ENCODE data around the gene NCSTN. TPM values are rescaled to one million over a fixed set of nuclear protein-coding genes. Genes with fewer than 3 reads are reported as not detected.

NCSTN gene
- total RNA-seq, 1 experiment from 2014 or later: 67.8 TPM

GRCh38 chr1:160406131-160406968 is 63.2 kb downstream of the NCSTN start:
- peak overlapping the region in 2 of 3 experiments; percentile 21 to 79; a peak in 4 of 7 replicates for H3K27ac Mint-ChIP-seq

More at GRCh38 chr1:160406131-160406968, 63.2 kb downstream of the NCSTN start:
- no peak overlapping the region for H3K4me2 ChIP-seq (ENCODE audit: insufficient read depth, insufficient read length, low read length)
- no peak overlapping the region for H2BK15ac ChIP-seq (ENCODE audit: low read depth, low read length)
- H3K4me3 Mint-ChIP-seq: no peak overlapping the region; a peak in 1 of 5 replicates
- no peak overlapping the region for H2AK5ac ChIP-seq (ENCODE audit: insufficient read length, low read length)
- H4K5ac ChIP-seq (ENCODE audit: insufficient read length, low read depth, low read length): no peak overlapping the region
- DNase-seq: no peak
- H3K79me2 ChIP-seq (ENCODE audit: insufficient read depth, low read length): peaks cover 22% of the 10 kb centered on the region; the same call in 1 of the 2 replicates
- no peaks in the 10 kb centered on the region for H3K27me3 ChIP-seq (ENCODE audit: insufficient read depth, low read length)
- H3K4me1 ChIP-seq (ENCODE audit: insufficient read depth, low read length): peaks cover 32% of the 10 kb centered on the region
- H2BK120ac ChIP-seq (ENCODE audit: low read depth, low read length, poor library complexity, severe bottlenecking): no peak overlapping the region
- H4K20me1 ChIP-seq (ENCODE audit: control insufficient read depth, insufficient read depth, insufficient read length): peaks cover 4% of the 10 kb centered on the region
- H3K14ac ChIP-seq (ENCODE audit: insufficient read depth, low read length): no peak overlapping the region
- no peak overlapping the region for H3K23ac ChIP-seq (ENCODE audit: insufficient read length, low read depth, low read length)
- H2BK5ac ChIP-seq (ENCODE audit: insufficient read length, low read length): no peak overlapping the region
- no peaks in the 10 kb centered on the region for H3K27me3 Mint-ChIP-seq (ENCODE audit: low read depth)
- peaks cover 4 to 25% (median 7%) of the 10 kb centered on the region in 3 experiments; a peak in 6 of 7 replicates for H3K36me3 Mint-ChIP-seq (ENCODE audit: insufficient read depth in 1 of 3, low read depth in 3 of 3)
- H3K27ac ChIP-seq (ENCODE audit: insufficient read length, low read depth, low read length): no peak overlapping the region
- no peak overlapping the region for H4K91ac ChIP-seq (ENCODE audit: insufficient read length, low read depth, low read length)
- H3K79me1 ChIP-seq (ENCODE audit: insufficient read depth, low read depth, low read length, poor library complexity, severe bottlenecking): peaks cover under 1% of the 10 kb centered on the region
- no peak overlapping the region for H2BK20ac ChIP-seq (ENCODE audit: low read depth, low read length, poor library complexity, severe bottlenecking)
- H3K9ac ChIP-seq (ENCODE audit: extremely low read depth, insufficient read length, low read length): no peak overlapping the region
- no peak overlapping the region for H4K8ac ChIP-seq (replicated peaks; ENCODE audit: insufficient read length, low read depth, low read length)
- TF ChIP-seq, protein P1, sequence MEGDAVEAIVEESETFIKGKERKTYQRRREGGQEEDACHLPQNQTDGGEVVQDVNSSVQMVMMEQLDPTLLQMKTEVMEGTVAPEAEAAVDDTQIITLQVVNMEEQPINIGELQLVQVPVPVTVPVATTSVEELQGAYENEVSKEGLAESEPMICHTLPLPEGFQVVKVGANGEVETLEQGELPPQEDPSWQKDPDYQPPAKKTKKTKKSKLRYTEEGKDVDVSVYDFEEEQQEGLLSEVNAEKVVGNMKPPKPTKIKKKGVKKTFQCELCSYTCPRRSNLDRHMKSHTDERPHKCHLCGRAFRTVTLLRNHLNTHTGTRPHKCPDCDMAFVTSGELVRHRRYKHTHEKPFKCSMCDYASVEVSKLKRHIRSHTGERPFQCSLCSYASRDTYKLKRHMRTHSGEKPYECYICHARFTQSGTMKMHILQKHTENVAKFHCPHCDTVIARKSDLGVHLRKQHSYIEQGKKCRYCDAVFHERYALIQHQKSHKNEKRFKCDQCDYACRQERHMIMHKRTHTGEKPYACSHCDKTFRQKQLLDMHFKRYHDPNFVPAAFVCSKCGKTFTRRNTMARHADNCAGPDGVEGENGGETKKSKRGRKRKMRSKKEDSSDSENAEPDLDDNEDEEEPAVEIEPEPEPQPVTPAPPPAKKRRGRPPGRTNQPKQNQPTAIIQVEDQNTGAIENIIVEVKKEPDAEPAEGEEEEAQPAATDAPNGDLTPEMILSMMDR (conservative IDR thresholded peaks at IDR 0.05): no peak
- WGBS (ENCODE audit: extremely low coverage, insufficient read length, low lambda C conversion rate): no CpG with 5 or more reads among the region's 15 CpGs
- H3K18ac ChIP-seq (ENCODE audit: insufficient read length, low read depth, low read length): no peak overlapping the region
- peaks cover 8% of the 10 kb centered on the region for H3K23me2 ChIP-seq (ENCODE audit: insufficient read length, low read depth, low read length, poor library complexity, severe bottlenecking)
- no peak overlapping the region for H3K56ac ChIP-seq (ENCODE audit: insufficient read length, low read depth, low read length)
- H2AFZ ChIP-seq (ENCODE audit: low read length): no peak overlapping the region
- peaks cover 93 to 95% of the 10 kb centered on the region in 2 experiments for H3K4me1 Mint-ChIP-seq
- H3K9me3 Mint-ChIP-seq: no peaks in the 10 kb centered on the region
- H3T11ph ChIP-seq (ENCODE audit: low read length): no peak overlapping the region
- H2BK12ac ChIP-seq (ENCODE audit: insufficient read length, low read depth, low read length): no peak overlapping the region
- no peak overlapping the region for H3K4ac ChIP-seq (ENCODE audit: low read depth, low read length)
- H3K9me3 ChIP-seq (ENCODE audit: control insufficient read depth, low read depth, low read length): no peaks in the 10 kb centered on the region

Data from H9 (cell line).